GM19193 (cell line): ENCODE measurements around the gene AXIN2.

Experiments
- POLR2A ChIP-seq: IDR thresholded peaks from 4 replicates; pipeline ENCODE4 v1.6.1; 2011; ENCODE audit not compliant: insufficient read depth, insufficient read length; ENCODE audit errors: extremely low read depth

Gene AXIN2

DNA sequence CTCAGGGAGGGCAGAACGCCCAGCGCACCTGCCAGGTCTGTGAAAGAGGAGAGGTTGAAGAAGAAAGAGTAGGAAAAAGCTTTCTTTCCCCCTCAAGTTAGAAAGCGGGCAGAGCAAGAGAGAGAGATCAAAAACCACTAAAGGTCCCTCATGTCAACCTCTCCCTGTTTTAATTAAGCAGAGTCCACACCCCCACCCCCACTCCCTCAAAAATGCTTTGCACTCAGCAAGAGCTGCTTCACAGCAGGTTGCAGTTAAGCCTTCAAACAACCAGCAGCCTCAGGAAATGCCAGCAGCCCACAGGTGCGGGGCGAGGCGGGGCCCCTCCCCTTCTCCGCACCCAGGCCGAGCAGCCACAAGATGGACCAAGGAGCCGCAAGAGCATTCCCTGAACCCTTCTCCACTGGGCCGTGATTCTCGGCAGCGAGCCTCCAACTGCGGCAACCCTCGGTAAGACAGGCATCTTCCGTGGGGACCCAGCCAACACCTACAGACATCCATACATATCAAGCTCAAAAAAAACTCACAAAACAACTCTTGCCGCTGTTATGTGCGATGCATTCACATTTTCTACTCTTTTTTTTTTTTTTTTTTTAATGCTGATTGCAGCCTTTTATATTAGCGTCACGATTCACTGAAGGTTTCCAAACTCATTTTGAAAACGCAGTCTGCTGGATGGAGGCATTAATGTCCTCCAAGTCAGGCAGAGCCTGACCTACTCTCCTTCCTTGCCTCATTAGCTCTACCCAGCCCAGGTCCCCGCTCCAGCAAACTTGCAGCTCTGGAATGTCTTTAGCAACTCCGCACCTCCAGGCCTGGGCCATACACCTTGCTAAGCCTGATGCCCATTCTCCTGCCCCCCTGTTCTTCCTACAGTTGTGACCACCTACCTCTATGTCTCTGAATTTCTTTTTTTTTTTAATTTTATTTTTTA is 66.1 kb downstream of the AXIN2 start:
- no peak for TF ChIP-seq POLR2A

DNA sequence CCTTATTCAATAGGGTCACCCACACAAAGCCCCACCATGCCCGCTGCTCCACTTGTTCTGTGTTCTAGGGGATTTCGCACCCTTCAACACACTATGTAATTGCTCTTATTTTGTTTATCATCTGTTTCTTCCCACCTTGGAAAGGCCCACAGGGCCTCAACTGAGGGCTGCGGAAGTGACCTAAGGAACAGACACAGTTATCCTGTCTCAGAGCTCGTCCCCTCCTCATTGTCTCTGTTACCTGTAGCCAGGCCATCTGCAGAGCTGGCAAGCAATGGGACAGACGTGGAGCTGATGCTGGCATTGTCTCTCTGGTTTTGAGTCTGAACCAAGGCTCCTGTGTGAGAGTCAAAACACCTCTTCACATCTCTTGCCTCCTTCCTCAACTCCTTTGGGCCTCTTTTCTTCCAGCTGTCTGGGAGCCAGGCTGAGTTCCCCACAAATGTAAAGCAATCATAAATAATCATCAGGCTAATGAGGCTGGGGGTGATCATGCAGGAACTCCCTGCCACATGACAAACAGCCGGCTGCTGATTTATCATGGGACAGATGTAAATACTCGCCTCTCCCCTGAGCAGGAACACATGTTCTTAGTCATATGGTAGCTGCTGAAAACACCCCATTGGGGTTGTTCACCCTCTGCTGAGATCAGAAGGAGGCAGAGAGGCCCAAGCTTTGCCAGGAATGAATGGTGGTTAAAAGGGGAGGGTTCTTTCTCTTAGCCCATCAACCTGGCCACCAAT is 71.9 kb downstream of the AXIN2 start:
- TF ChIP-seq POLR2A, result no peak

DNA sequence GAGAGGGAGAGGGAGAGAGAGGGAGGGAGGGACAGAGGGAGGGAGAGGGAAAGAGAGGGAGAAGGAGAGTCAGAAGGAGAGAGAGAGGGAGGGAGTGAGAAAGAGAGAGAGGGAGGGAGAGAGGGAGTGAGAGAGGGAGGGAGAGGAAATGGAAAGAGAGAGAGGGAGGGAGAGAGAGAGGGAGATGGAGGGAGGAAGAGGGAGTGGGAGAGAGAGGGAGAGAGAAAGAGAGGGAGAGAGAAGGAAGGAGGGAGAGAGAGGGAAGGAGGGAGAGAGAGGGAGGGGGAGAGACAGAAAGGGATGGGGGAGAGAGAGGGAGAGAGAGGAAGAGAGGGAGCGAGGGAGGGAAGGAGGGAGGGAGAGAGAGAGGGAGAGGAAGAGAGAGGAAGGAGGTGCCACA is 72.8 kb downstream of the AXIN2 start:
- no peak for TF ChIP-seq POLR2A

DNA sequence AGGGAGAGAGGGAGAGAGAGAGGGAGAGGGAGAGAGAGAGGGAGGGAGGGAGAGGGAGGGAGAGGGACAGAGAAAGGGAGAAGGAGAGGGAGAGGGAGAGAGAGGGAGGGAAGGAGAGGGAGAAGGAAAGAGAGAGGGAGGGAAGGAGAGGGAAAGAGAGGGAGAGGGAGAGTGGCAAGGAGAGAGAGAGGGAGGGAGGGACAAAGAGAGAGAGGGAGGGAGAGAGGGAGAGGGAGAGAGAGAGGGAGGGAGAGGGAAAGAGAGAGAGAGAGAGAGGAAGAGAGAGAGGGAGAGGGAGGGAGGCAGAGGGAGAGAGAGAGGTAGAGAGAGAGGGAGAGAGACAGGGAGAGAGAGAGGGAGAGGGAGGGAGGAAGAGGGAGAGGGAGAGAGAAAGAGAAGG is 73.5 kb downstream of the AXIN2 start:
- no peak for TF ChIP-seq POLR2A

DNA sequence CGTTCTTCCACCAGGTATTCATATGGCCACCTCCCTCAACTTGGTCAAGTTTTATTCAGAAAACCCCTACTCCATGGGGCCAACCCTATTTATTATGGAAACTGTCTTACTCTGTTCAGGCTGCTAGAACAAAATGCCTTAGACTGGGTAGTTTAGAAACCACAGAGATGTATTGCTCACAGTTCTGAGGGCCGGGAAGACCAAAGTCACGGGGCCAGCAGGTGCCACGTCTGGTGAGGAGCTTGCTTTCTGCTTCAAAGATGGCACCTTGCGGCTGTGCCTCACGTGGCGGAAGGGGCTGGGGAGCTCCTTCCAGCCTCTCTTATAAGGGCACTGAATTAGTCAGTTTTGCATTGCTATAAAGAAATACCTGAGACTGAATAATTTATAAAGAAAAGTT is 74.3 kb downstream of the AXIN2 start:
- TF ChIP-seq POLR2A, result no peak

DNA sequence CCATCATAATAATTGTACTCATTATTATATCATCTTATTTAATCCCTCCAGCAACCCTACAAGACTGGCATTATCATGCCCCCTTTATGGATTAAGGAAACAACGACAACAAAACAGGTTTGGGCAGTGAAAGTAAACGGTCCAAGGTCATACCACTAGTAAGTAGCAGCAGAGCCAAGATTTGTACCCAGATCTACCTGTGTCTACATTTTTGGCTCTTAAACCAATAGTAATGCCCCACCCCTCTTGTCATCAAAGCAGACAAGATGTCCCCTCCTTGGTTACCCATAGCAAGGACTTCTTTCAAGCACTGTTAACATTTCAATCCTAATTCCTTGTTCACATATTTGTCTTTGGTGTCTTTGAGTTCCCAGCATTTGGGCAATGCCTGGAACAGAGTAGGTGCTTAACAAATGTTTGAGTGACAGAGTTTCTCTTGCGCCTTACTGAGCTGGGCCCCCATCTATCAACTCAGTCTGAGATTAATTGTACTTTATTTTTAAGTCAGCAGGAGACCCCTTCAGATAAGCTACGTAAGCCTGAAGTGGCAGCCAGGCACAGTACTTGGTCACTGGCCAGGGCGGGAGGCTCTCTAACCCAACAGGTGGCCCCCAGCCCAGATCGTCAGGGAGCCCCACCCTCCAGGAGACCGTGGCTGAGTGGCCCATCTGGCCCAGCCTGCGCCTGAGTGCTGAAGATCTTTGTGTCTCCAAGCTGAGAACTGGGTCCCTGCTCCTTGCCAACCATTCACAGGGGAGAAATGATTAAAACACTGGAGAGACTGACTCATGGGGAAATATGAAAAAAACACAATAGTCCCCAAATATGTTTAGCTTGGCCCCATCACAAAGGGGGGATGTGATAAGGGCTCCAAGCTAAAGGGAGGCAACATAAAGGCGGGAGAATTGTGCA is 75.8 kb downstream of the AXIN2 start:
- no peak for TF ChIP-seq POLR2A

DNA sequence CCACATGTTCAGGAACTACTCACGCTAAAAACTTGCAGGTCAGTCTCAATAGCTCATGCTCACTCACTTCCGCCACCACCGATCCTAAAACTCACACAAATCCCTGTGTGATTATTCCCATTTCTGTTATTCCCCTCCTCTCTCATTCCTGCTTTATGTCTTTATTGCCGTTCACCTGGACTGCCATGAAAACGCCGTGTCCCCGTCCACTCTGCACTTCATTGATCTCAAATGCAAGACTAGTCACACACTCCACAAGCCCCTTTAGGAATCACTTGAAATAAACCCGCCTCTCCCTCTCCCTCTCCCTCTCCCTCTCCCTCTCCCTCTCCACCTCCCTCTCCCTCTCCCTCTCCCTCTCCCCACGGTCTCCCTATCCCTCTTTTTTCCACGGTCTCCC is 78.0 kb downstream of the AXIN2 start:
- TF ChIP-seq POLR2A, result no peak

DNA sequence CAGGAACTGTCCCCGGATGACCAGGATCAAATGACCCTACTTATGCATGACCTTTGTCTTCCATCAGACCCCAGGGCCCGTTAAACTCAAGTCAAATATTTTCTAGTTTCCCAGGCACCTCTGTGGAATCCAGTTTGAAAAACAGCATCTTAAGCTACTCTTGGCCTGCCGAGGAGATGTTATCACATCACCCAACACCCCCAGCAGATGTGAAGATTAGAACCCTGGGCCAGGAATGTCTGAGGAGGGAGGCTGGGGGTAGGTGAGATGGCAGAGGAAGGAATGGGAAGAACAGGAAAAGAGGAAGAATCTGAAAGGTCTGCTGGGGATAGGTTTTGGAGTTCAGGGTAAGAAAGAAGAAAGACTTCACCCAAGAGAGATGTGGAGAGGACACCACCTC is 79.2 kb downstream of the AXIN2 start:
- TF ChIP-seq POLR2A, result no peak

DNA sequence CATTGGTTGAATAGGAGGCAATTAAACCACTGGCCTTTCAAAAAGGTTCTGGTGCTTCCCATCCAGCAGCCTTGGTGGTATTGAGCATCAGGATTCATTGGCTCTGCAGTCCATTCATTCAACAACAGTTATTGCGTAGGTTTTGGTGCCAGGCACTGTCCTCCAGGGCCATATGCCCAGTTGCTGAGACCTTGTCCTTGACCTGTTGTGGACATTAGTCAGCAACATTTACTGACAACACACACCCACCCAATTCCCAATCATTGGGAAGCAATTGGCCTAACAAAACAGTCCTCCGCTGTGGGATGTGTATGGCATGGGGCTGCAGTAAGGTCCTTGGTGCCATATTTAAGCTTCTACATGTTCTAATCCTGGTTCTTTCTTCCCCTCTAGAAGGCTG is 82.2 kb downstream of the AXIN2 start:
- TF ChIP-seq POLR2A, result no peak
